HEK293 (cell line): ENCODE results near the gene APOBEC3A.

ENCODE experiments used
- CTCF ChIA-PET: fragments of 350-600 bp; formaldehyde crosslinking; extraction: SDS; loops from one replicate; lab custom pipeline; 2021; ENCODE audit warnings: antibody characterized with exemption; lab: Yijun Ruan, JAX
- POLR2A ChIA-PET: fragments of 300-600 bp; formaldehyde crosslinking; extraction: SDS; loops from one replicate; lab custom pipeline; 2020; ENCODE audit warnings: antibody characterized with exemption, inconsistent platforms; lab: Yijun Ruan, JAX
- H3K27ac ChIP-seq: fragments of 200-500 bp; sonication (Bioruptor generic); 2 replicates; pipeline ENCODE4 v1.5.1; 2014; ENCODE audit warnings: low read depth, low read length, control low read depth, inconsistent platforms; ENCODE audit errors: extremely low read depth
- H3K36me3 ChIP-seq, 2 experiments: fragments of 200-500 bp in 1 of 2; sonication (Bioruptor generic) in 1 of 2; 1 replicate in 1 of 2; 2 replicates in 1 of 2; pipeline ENCODE4 v1.5.1; 2014 to 2017; ENCODE audit warnings: inconsistent platforms in 2 of 2, low read length in 2 of 2; ENCODE audit not compliant: control insufficient read depth in 2 of 2, insufficient read depth in 1 of 2
- H3K4me1 ChIP-seq: fragments of 200-500 bp; sonication (Bioruptor generic); 2 replicates; pipeline ENCODE4 v1.5.1; 2014; ENCODE audit warnings: mild to moderate bottlenecking, low read length, inconsistent platforms; ENCODE audit not compliant: control insufficient read depth, insufficient read depth
- H3K4me3 ChIP-seq: 2 replicates; pipeline ENCODE4 v1.5.1; 2011; ENCODE audit warnings: low read depth, mild to moderate bottlenecking, control low read depth, low read length, moderate library complexity
- H3K9me3 ChIP-seq: fragments of 200-500 bp; sonication (Bioruptor generic); 2 replicates; pipeline ENCODE4 v1.5.1; 2014; ENCODE audit warnings: low read depth, low read length, inconsistent platforms; ENCODE audit not compliant: control insufficient read depth, insufficient read depth
- ATF2 ChIP-seq: fragments of 450-650 bp; formaldehyde crosslinking; IDR thresholded peaks from 2 replicates; pipeline ENCODE4 v1.5.1; 2016; ENCODE audit warnings: missing biosample characterization, missing genetic modification characterization, low read depth
- BCL6B ChIP-seq: fragments of 450-650 bp; formaldehyde crosslinking; IDR thresholded peaks from 2 replicates; pipeline ENCODE4 v1.5.1; 2017; ENCODE audit warnings: missing biosample characterization, missing genetic modification characterization
- PRDM1 ChIP-seq: fragments of 450-650 bp; formaldehyde crosslinking; IDR thresholded peaks from 2 replicates; pipeline ENCODE4; 2016; ENCODE audit warnings: missing biosample characterization, missing genetic modification characterization
- PRDM10 ChIP-seq: fragments of 450-650 bp; formaldehyde crosslinking; IDR thresholded peaks from 2 replicates; pipeline ENCODE4 v1.5.1; 2016; ENCODE audit warnings: missing biosample characterization, missing genetic modification characterization
- TCF7L2 ChIP-seq: IDR thresholded peaks from 2 replicates; pipeline ENCODE4 v1.6.1; 2011; ENCODE audit warnings: low read depth, mild to moderate bottlenecking, inconsistent platforms, low read length, moderate library complexity, borderline replicate concordance
- YY1 ChIP-seq: fragments of 450-650 bp; formaldehyde crosslinking; IDR thresholded peaks from 2 replicates; pipeline ENCODE4 v1.5.1; 2018; ENCODE audit warnings: missing biosample characterization, missing genetic modification characterization
- ZBTB21 ChIP-seq: fragments of 450-650 bp; formaldehyde crosslinking; IDR thresholded peaks from 2 replicates; pipeline ENCODE4 v1.5.1; 2017; ENCODE audit warnings: missing biosample characterization, missing genetic modification characterization
- ZBTB44 ChIP-seq: fragments of 450-650 bp; IDR thresholded peaks from 2 replicates; pipeline ENCODE4 v1.5.1; 2018; ENCODE audit warnings: missing biosample characterization, mild to moderate bottlenecking, missing genetic modification characterization
- ZFP69B ChIP-seq: fragments of 450-650 bp; formaldehyde crosslinking; IDR thresholded peaks from 2 replicates; pipeline ENCODE4 v1.5.1; 2016; ENCODE audit warnings: missing biosample characterization, missing genetic modification characterization
- ZNF184 ChIP-seq: fragments of 450-650 bp; IDR thresholded peaks from 2 replicates; pipeline ENCODE4 v1.5.1; 2018; ENCODE audit warnings: missing biosample characterization, mild to moderate bottlenecking, missing genetic modification characterization
- ZNF214 ChIP-seq: fragments of 450-650 bp; formaldehyde crosslinking; IDR thresholded peaks from 2 replicates; pipeline ENCODE4 v1.5.1; 2017; ENCODE audit warnings: missing biosample characterization, mild to moderate bottlenecking, missing genetic modification characterization, borderline replicate concordance
- ZNF223 ChIP-seq: fragments of 450-650 bp; formaldehyde crosslinking; IDR thresholded peaks from 2 replicates; pipeline ENCODE4 v1.5.1; 2016; ENCODE audit warnings: missing biosample characterization, missing genetic modification characterization
- ZNF394 ChIP-seq: fragments of 450-650 bp; formaldehyde crosslinking; IDR thresholded peaks from 2 replicates; pipeline ENCODE4 v1.5.1; 2016; ENCODE audit warnings: missing biosample characterization, missing genetic modification characterization, mild to moderate bottlenecking, moderate library complexity, borderline replicate concordance
- ZNF433 ChIP-seq: fragments of 450-650 bp; formaldehyde crosslinking; IDR thresholded peaks from 2 replicates; pipeline ENCODE4 v1.5.1; 2016; ENCODE audit warnings: missing biosample characterization, missing genetic modification characterization, low read depth
- ZNF48 ChIP-seq: fragments of 450-650 bp; formaldehyde crosslinking; IDR thresholded peaks from 2 replicates; pipeline ENCODE4 v1.5.1; 2016; ENCODE audit warnings: missing biosample characterization, missing genetic modification characterization
- ZNF510 ChIP-seq: fragments of 450-650 bp; formaldehyde crosslinking; IDR thresholded peaks from 2 replicates; pipeline ENCODE4 v1.5.1; 2018; ENCODE audit warnings: mild to moderate bottlenecking, missing genetic modification characterization, missing biosample characterization; ENCODE audit not compliant: insufficient replicate concordance
- ZNF626 ChIP-seq: fragments of 450-650 bp; sonication (Bioruptor Pico); formaldehyde crosslinking; IDR thresholded peaks from 2 replicates; pipeline ENCODE4 v1.5.1; 2018; ENCODE audit warnings: missing biosample characterization, missing genetic modification characterization, inconsistent platforms
- ZNF629 ChIP-seq: fragments of 450-650 bp; formaldehyde crosslinking; IDR thresholded peaks from 2 replicates; pipeline ENCODE4 v1.5.1; 2017; ENCODE audit warnings: missing biosample characterization, missing genetic modification characterization
- ZNF692 ChIP-seq: fragments of 450-650 bp; formaldehyde crosslinking; IDR thresholded peaks from 2 replicates; pipeline ENCODE4 v1.5.1; 2016; ENCODE audit warnings: missing biosample characterization, missing genetic modification characterization
- ZNF843 ChIP-seq: fragments of 450-650 bp; formaldehyde crosslinking; IDR thresholded peaks from 2 replicates; pipeline ENCODE4 v1.5.1; 2016; ENCODE audit warnings: missing biosample characterization, missing genetic modification characterization

The APOBEC3A gene

GRCh38 chr22:38924347-38924952 is 33.0 kb upstream of the APOBEC3A start (continued):
- TF ChIP-seq ZNF184 (tag by site-specific recombination): 0 out of 2 replicates have a peak, but pooled peaks have one; percentile 45
- 0 out of 2 replicates have a peak, but pooled peaks have one; percentile 35 for TF ChIP-seq ZNF394 (tag by site-specific recombination)
- peak; percentile 81 for TF ChIP-seq ZNF843 (tag by site-specific recombination)
- TF ChIP-seq ZNF223 (tag by site-specific recombination): no peak
- TF ChIP-seq ZNF510 (tag by site-specific recombination): no peak
- TF ChIP-seq ZNF214 (tag by site-specific recombination): no peak
- TF ChIP-seq TCF7L2: peak; percentile 68; the same call in 1 of the 2 replicates
- peak; percentile 73 for TF ChIP-seq ZBTB21 (tag by site-specific recombination)
- 0 out of 2 replicates have a peak, but pooled peaks have one; percentile 32 for TF ChIP-seq ATF2 (tag by site-specific recombination)
- peak; percentile 88 for TF ChIP-seq ZNF629 (tag by site-specific recombination)
- no peak for TF ChIP-seq ZNF626 (tag by site-specific recombination)
- peak; percentile 34 for TF ChIP-seq PRDM1 (tag by site-specific recombination)
- TF ChIP-seq ZNF48 (tag by site-specific recombination): no peak
- TF ChIP-seq ZNF433 (tag by site-specific recombination): no peak
- TF ChIP-seq YY1 (tag by site-specific recombination): no peak
- TF ChIP-seq ZBTB44: peak; percentile 92

GRCh38 chr22:38925571-38926041 is 31.8 kb upstream of the APOBEC3A start:
- TF ChIP-seq ZNF692 (peak; percentile 73), ZFP69B (tag by site-specific recombination) (peak; percentile 57; the same call in 1 of the 2 replicates), BCL6B (tag by site-specific recombination) (no peak), PRDM10 (tag by site-specific recombination) (peak; percentile 60)
- TF ChIP-seq, all 188 proteins: peak for 3
- peaks cover 17% of the 10 kb centered on the region for H3K4me1 ChIP-seq
- H3K36me3 ChIP-seq: no peaks in the 10 kb centered on the region
- ChIA-PET CTCF (interaction anchor here (1.4 to 3.6 kb wide), 3 partner anchors 16 to 603 kb away, joined by 5 to 24 read pairs (median 5); partner anchors contain the start of gene CBX6), POLR2A (no interaction called here)
- H3K9me3 ChIP-seq: no peaks in the 10 kb centered on the region
- peak overlapping the region; percentile 19; the same call in 1 of the 2 replicates for H3K27ac ChIP-seq
- H3K4me3 ChIP-seq: no peak overlapping the region
